GM18907 (cell line): ENCODE measurements around the gene DENND5A.
"Not testable (repeated sequence)": the region's sequence is repeated elsewhere in the genome, so short reads cannot be mapped to it uniquely, and the experiment has no call there.

ENCODE experiments used
- ATAC-seq: cut with Tn5 transposase; IDR thresholded peaks from one replicate; pipeline ENCODE4 v1.9.1; 2021; ENCODE audit warnings: mild to moderate bottlenecking, moderate library complexity; ENCODE audit not compliant: unreplicated experiment

Gene DENND5A

GRCh38 chr11:9179141-9179540, 86.0 kb downstream of the DENND5A start:
- ATAC-seq, result no peak

GRCh38 chr11:9178716-9179115, 86.4 kb downstream of the DENND5A start:
- no peak for ATAC-seq

- ATAC-seq, result no peak
Observed at GRCh38 chr11:9177438-9178091, 87.6 kb downstream of the DENND5A start.

DNA sequence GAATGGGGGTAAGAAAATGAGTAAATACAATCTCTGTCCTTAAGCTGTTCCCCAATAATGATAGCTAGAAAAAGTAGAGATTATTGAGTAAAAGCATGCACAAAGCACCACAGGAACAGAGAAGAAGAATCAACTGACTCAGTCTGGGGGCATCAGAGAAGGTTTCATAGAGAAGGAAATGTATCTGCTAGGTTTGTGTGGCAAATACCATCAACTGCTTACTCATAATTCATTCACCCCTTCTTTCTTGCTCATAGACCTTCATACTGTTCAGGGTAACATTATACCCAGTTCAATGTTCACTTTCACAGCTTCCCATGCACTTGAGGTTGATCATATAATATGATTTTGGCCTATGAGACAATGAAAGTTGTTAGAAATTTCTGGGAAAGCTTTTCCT, 88.6 kb downstream of the DENND5A start:
- ATAC-seq, result no peak

DNA sequence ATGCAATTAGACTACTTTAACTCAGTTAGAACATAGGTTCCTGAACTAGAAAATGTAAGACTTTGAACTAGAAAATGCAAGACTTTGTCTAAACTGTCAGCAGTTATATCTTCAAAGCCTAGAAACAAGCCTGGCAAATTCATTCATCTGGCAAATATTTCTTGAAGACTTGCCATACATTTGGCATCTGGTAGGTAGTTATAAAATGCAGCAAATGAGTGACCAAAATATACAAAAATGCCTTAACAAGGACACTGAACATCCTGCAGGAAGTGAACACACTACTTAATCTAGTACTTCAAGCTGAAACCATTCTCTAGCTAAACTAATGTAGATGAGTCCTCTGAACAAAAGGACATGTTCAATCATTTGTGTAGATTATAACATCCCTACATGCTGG, 89.0 kb downstream of the DENND5A start:
- ATAC-seq, result no peak

- ATAC-seq, result no peak
Observed at GRCh38 chr11:9172389-9172788, 92.8 kb downstream of the DENND5A start.

- ATAC-seq, result no peak
Observed at GRCh38 chr11:9170450-9170849, 94.7 kb downstream of the DENND5A start.

DNA sequence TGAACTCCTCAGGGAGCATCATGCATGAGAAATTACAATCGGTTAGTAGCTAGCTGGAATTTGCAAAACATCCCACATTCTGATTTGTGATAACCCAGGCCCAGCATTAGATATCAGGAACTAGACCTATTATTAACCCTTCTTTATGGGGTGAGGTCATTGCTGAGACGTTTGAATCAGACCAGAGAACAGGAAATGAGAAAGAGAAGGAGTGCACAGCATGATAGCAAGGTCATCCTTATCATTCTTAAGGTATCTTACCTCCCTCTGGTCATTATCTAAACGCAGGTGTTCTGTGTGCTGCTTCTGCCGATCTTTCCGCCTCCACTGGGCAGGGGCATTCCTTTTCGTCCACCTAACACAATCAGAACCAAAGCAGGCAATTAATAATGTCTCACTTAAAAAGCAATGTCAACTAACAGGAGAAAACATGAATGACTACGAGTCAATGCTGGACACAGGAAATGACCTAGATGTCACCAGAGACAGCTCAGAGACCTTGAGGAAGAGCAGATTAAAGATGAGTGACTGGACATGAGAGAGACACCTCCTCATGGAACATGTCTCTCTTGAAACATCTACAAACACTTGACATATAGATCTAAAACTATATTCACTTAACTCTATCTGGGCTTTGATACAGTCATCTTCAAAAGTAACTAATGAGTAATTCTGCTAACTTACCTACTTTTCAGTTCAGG, 95.4 kb downstream of the DENND5A start:
- no peak for ATAC-seq

DNA sequence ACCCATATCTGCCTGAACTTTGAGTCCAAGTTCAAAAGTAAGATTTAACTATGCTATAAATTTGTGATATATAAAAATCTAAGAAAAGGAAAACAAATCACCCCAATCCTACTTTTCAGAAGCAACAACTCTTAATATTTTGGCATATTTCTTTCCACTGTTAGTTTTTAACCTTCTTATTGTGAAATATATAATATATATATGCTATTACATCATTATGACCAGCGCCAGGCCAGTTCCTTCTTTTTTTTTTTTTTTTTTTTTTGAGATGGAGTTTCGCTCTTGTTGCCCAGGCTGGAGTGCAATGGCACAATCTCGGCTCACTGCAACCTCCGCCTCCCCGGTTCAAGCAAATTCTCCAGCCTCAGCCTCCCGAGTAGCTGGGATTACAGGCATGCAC, 103.2 kb downstream of the DENND5A start:
- not testable (repeated sequence) for ATAC-seq

DNA sequence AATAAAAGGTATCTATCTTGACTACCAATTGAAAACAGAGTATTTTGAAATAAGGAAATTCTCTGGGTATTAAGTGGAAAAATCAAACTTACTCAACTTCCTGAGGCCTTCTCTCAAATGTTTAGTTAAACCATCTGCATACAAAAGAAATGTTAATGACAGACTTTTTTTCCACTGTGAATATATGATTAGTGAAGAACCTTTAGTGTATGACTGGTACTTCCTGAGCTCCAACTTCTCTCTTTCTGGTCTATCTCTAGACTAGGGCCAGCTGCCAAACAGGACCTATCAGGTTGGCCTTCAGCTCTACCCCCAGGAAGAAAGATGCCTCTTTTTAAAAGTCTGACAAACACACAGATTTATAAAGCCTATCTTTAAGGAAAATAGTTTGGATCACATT, 105.0 kb downstream of the DENND5A start:
- ATAC-seq, result no peak

- no peak for ATAC-seq
Observed at GRCh38 chr11:9158898-9159391, 106.2 kb downstream of the DENND5A start.

DNA sequence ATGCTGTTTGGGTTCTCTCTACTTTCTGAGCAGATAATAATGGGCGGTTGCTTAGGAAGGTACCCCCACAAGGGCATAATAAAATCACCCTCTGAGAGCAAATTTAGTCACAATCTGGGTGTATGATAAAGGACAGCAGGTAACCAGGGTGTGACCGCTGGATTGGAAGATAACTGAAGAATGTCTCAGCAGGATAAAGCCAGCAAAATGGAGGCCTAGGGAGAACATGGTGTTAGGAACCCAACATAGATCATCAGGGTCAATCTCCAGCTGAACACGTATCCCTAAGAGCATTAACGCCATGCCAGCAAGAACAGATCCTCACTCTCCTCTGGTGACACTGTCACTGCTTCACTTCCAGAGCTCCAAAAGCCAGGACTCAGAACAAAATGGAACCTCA, 109.2 kb downstream of the DENND5A start:
- ATAC-seq, result no peak

DNA sequence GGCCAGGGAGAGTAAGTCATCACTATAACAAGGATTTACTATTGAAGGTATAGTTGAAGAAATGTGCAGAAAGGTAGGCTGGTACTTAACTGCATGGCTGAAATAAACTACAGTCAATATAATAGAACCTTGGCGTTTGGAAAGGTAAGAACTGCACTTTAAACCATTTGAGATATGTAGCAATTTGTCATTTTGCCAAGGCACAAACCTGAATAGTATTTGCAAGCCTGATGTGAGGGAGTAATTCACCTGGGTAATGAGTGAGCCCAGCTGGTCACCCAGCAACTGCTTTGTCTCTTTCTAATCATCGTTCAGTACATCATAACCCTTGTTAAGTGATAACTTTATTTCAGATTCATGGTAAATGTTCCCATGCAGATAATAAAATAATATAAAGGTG, 111.5 kb downstream of the DENND5A start:
- ATAC-seq, result no peak

DNA sequence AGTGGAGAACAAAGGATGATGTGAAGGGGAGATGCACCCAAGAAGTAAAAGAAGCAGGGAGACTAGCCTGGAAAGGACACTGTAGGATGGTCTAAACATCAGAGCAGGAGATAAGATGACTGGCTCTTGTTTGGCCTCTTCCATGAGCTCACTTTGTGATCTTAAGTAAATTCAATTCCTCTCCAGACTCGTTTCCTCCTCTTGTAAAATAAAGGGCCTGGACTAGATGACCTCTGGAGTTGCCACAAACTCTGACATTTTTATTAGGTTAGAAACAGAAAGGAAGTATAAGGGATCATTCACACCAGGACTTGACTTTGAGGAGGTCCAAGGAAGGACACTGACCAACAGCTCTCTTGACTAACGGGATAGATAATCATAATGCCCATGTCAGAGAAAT, 113.5 kb downstream of the DENND5A start:
- ATAC-seq, result no peak

- no peak for ATAC-seq
Observed at GRCh38 chr11:9150926-9151325, 114.2 kb downstream of the DENND5A start.

- no peak for ATAC-seq
Observed at GRCh38 chr11:9150501-9150900, 114.6 kb downstream of the DENND5A start.

DNA sequence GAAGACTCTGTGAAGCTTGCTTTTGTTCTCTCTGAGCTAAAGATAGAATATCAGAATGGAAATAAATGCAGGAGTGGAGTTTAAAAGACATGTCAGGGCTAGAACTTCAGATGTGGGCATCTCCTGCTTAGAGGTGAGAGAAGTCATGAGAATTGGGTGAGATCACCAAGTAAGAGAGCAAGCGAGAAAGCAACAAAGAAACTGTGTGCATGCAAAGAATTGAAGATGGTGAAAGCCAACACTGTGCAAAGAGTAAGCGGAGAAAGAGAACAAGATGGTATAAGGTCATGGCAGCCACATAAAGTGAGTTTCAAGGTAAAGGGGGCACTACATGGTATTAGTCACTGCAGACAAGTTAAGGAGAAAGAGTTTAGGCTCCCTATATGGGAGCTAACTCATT, 116.4 kb downstream of the DENND5A start:
- ATAC-seq, result no peak

- no peak for ATAC-seq
Observed at GRCh38 chr11:9148035-9148434, 117.1 kb downstream of the DENND5A start.

- ATAC-seq, result no peak
Observed at GRCh38 chr11:9146477-9146876, 118.7 kb downstream of the DENND5A start.

DNA sequence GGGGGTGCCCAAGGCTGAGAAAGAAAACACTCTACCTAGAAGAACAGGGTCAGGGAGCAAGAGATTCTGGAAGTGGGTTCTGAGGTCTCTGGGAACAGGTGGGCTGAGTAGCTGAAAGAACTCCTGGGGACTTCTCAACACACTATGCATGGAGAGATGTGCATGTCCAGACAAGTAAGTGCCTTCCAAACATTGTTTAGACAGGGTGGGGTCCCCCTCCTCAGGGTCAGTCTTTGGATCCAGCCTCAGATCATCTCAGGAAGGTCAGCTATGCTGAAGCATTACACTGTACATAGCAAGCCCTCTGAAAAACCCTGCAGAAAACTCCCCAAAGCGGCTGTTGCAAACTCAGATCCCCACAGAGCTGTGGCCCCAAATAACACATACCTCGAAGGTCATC, 119.9 kb downstream of the DENND5A start:
- no peak for ATAC-seq

GRCh38 chr11:9144828-9145227, 120.3 kb downstream of the DENND5A start:
- ATAC-seq, result no peak

DNA sequence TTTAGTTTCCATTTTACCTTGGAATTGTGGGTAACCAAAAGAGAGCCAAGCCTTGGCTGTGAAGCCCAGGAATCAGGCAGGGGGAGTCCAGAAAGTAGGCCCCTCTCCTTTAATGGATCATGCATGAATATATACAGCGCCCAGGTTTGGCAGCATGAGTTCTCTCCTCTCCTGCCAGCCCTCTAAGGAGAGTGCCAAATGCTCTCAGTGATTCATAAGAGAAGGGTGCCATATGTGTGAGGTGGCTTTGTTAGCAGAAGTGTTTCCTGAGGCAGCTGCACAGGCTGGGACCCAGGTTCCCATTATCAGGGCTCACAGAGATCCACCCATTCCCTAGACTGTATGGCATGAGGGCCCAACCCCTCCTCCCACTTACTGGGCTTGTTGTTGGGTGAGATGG, 121.4 kb downstream of the DENND5A start:
- ATAC-seq, result no peak

DNA sequence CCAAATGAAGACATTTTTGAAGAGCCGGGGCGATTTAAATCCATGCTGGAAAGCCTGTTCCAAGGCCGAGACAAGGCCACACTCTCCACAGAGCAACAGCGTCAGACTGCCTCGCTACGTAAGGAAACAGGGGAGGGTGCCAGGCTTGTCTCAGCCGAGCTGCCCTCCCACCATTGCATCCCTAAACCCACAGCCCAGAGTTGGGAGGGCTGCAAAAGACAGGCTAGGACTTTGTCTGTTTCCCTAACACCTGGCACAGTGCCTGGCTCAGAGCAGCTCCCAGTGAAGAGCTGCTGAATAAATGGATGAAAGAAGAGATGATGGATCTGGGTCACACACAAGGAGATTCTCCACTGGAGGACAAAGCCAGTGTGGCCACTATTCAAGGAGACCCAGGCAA, 122.4 kb downstream of the DENND5A start:
- no peak for ATAC-seq
